H9 (cell line): ENCODE data around the gene NOTUM. TPM values are rescaled to one million over a fixed set of nuclear protein-coding genes. Genes with fewer than 3 reads are reported as not detected.

Source experiments
- DNase-seq: peaks from one replicate; pipeline ENCODE4 v3.0.0-alpha.2; 2017
- H2AFZ ChIP-seq: one replicate; pipeline ENCODE4 v1.6.1; 2013; ENCODE audit warnings: mild to moderate bottlenecking, low read length, control low read depth, moderate library complexity
- H2AK5ac ChIP-seq: 2 replicates; pipeline ENCODE4 v1.6.1; 2013; ENCODE audit warnings: low read length, control low read depth, mixed read lengths; ENCODE audit not compliant: insufficient read length
- H2BK120ac ChIP-seq: one replicate; pipeline ENCODE4 v1.6.1; 2013; ENCODE audit warnings: low read depth, mild to moderate bottlenecking, low read length, control low read depth, inconsistent platforms; ENCODE audit not compliant: poor library complexity, severe bottlenecking
- H2BK12ac ChIP-seq: 2 replicates; pipeline ENCODE4 v1.6.1; 2013; ENCODE audit warnings: low read length, control low read depth, mixed read lengths, low read depth; ENCODE audit not compliant: insufficient read length
- H2BK15ac ChIP-seq: 2 replicates; pipeline ENCODE4 v1.6.1; 2013; ENCODE audit warnings: low read depth, low read length, control low read depth
- H2BK20ac ChIP-seq: one replicate; pipeline ENCODE4 v1.6.1; 2013; ENCODE audit warnings: low read depth, mild to moderate bottlenecking, low read length, control low read depth, inconsistent platforms; ENCODE audit not compliant: poor library complexity, severe bottlenecking
- H2BK5ac ChIP-seq: 2 replicates; pipeline ENCODE4 v1.6.1; 2013; ENCODE audit warnings: low read length, control low read depth, mixed read lengths; ENCODE audit not compliant: insufficient read length
- H3K14ac ChIP-seq: 2 replicates; pipeline ENCODE4 v1.6.1; 2013; ENCODE audit warnings: low read length, control low read depth; ENCODE audit not compliant: insufficient read depth
- H3K18ac ChIP-seq: 2 replicates; pipeline ENCODE4 v1.6.1; 2013; ENCODE audit warnings: low read depth, mild to moderate bottlenecking, mixed read lengths, low read length, control low read depth; ENCODE audit not compliant: insufficient read length
- H3K23ac ChIP-seq: 2 replicates; pipeline ENCODE4 v1.6.1; 2013; ENCODE audit warnings: low read length, control low read depth, mixed read lengths, low read depth; ENCODE audit not compliant: insufficient read length
- H3K23me2 ChIP-seq: 2 replicates; pipeline ENCODE4 v1.6.1; 2013; ENCODE audit warnings: low read depth, mild to moderate bottlenecking, mixed read lengths, low read length, control low read depth; ENCODE audit not compliant: insufficient read length, poor library complexity, severe bottlenecking
- H3K27ac ChIP-seq: 2 replicates; pipeline ENCODE4 v1.5.1; 2013; ENCODE audit warnings: low read length, control low read depth, mixed read lengths, low read depth; ENCODE audit not compliant: insufficient read length
- H3K27me3 ChIP-seq: 2 replicates; pipeline ENCODE4 v1.6.1; 2013; ENCODE audit warnings: low read length, control low read depth, inconsistent platforms; ENCODE audit not compliant: insufficient read depth
- H3K4ac ChIP-seq: 2 replicates; pipeline ENCODE4 v1.6.1; 2013; ENCODE audit warnings: low read depth, mild to moderate bottlenecking, control low read depth, inconsistent platforms, low read length, moderate library complexity
- H3K4me1 ChIP-seq: 2 replicates; pipeline ENCODE4 v1.6.1; 2013; ENCODE audit warnings: low read length, control low read depth, inconsistent platforms; ENCODE audit not compliant: insufficient read depth
- H3K4me2 ChIP-seq: 2 replicates; pipeline ENCODE4 v1.6.1; 2013; ENCODE audit warnings: low read length, control low read depth, mixed read lengths; ENCODE audit not compliant: insufficient read length, insufficient read depth
- H3K56ac ChIP-seq: 2 replicates; pipeline ENCODE4 v1.6.1; 2013; ENCODE audit warnings: low read depth, mild to moderate bottlenecking, mixed read lengths, low read length, control low read depth; ENCODE audit not compliant: insufficient read length
- H3K79me1 ChIP-seq: 2 replicates; pipeline ENCODE4 v1.6.1; 2013; ENCODE audit warnings: low read depth, mild to moderate bottlenecking, moderate library complexity, low read length, control low read depth, inconsistent platforms; ENCODE audit not compliant: insufficient read depth, poor library complexity, severe bottlenecking
- H3K79me2 ChIP-seq: 2 replicates; pipeline ENCODE4 v1.6.1; 2013; ENCODE audit warnings: low read length, control low read depth, inconsistent platforms; ENCODE audit not compliant: insufficient read depth
- H3K9ac ChIP-seq: 2 replicates; pipeline ENCODE4 v1.6.1; 2013; ENCODE audit warnings: low read length, control low read depth, mixed read lengths; ENCODE audit not compliant: insufficient read length; ENCODE audit errors: extremely low read depth
- H3K9me3 ChIP-seq: one replicate; pipeline ENCODE4 v1.6.1; 2013; ENCODE audit warnings: low read depth, low read length, inconsistent platforms; ENCODE audit not compliant: control insufficient read depth
- H3T11ph ChIP-seq: one replicate; pipeline ENCODE4 v1.6.1; 2013; ENCODE audit warnings: mild to moderate bottlenecking, low read length, control low read depth, inconsistent platforms
- H4K20me1 ChIP-seq: one replicate; pipeline ENCODE4 v1.6.1; 2013; ENCODE audit not compliant: control insufficient read depth, insufficient read length, insufficient read depth
- H4K5ac ChIP-seq: 2 replicates; pipeline ENCODE4 v1.6.1; 2013; ENCODE audit warnings: low read depth, mild to moderate bottlenecking, mixed read lengths, low read length, control low read depth; ENCODE audit not compliant: insufficient read length
- H4K8ac ChIP-seq: replicated peaks from 2 replicates; pipeline ENCODE4 v1.6.1; 2013; ENCODE audit warnings: low read length, control low read depth, mixed read lengths, low read depth; ENCODE audit not compliant: insufficient read length
- H4K91ac ChIP-seq: 2 replicates; pipeline ENCODE4 v1.6.1; 2013; ENCODE audit warnings: low read depth, mild to moderate bottlenecking, moderate library complexity, mixed read lengths, low read length, control low read depth; ENCODE audit not compliant: insufficient read length
- H3K27ac Mint-ChIP-seq, 3 experiments: 2 replicates in 2 of 3; 3 replicates in 1 of 3; pipeline ENCODE4 v1.8.0; 2020 to 2021; ENCODE audit warnings: mixed read lengths in 3 of 3, mild to moderate bottlenecking in 1 of 3, moderate library complexity in 1 of 3
- H3K27me3 Mint-ChIP-seq: 2 replicates; pipeline ENCODE4 v1.8.0; 2021; ENCODE audit warnings: low read depth, mild to moderate bottlenecking, moderate library complexity, mixed read lengths
- H3K36me3 Mint-ChIP-seq, 3 experiments: 2 replicates in 2 of 3; 3 replicates in 1 of 3; pipeline ENCODE4 v1.8.0; 2020 to 2021; ENCODE audit warnings: low read depth in 3 of 3, mixed read lengths in 3 of 3; ENCODE audit not compliant: insufficient read depth in 1 of 3
- H3K4me1 Mint-ChIP-seq, 2 experiments: 2 replicates each; pipeline ENCODE4 v1.8.0; 2020; ENCODE audit warnings: mixed read lengths in 2 of 2
- H3K4me3 Mint-ChIP-seq, 2 experiments: 2 replicates in 1 of 2; 3 replicates in 1 of 2; pipeline ENCODE4 v1.8.0; 2020 to 2021; ENCODE audit warnings: mild to moderate bottlenecking in 2 of 2, mixed read lengths in 2 of 2, moderate library complexity in 1 of 2
- H3K9me3 Mint-ChIP-seq, 2 experiments: 2 replicates in 1 of 2; 3 replicates in 1 of 2; pipeline ENCODE4 v1.8.0; 2020; ENCODE audit warnings: mild to moderate bottlenecking in 2 of 2, mixed read lengths in 2 of 2, moderate library complexity in 1 of 2
- CTCF ChIP-seq: fragments of 200-600 bp; sonication (generic); conservative IDR thresholded peaks from 3 replicates; pipeline ENCODE4 v1.8.0; 2021; ENCODE audit warnings: antibody characterized with exemption, mild to moderate bottlenecking
- WGBS: extraction: QIAGEN DNeasy Blood & Tissue Kit; methylation state at CpG from one replicate; pipeline ENCODE4 v1.1.7; 2013; ENCODE audit warnings: missing lambda C conversion rate, low lambda C conversion rate, mixed read lengths; ENCODE audit not compliant: insufficient read length; ENCODE audit errors: extremely low coverage; 5-methylcytosine and 5-hydroxymethylcytosine counted together
- total RNA-seq: library from RNA; stranded (reverse); gene quantifications from 2 replicates; pipeline ENCODE4 v1.2.1, GENCODE V29; 2021

NOTUM gene
- total RNA-seq, 1 experiment from 2014 or later = 2.1 TPM

DNA sequence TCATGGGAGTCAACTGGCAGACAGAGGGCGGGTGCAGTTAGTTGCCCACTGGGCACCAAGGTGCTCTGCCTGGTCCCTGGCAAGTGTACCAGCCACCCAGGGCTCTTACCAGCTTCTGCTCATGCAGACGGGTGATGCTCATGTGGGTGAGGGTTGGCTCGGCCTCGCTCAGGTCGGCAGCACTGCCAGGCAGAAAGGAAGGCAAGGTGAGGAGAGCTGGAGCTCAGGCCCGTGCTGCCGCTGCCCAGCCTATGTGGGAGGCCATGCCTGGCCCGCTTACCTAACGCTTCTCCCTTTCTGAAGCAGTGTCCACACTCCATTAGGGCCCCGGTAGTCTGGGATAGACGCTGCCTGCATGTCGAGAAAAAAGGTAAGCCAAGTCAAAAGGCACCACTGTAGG lies 45.7 kb downstream of the NOTUM start:
- Histone ChIP-seq H2BK15ac (no peak overlapping the region), H3K18ac (no peak overlapping the region), H4K5ac (no peak overlapping the region), H4K8ac (no peak overlapping the region), H3K27me3 (no peaks in the 10 kb centered on the region), H3K23ac (no peak overlapping the region), H3K56ac (no peak overlapping the region), H3K4me1 (no peaks in the 10 kb centered on the region), H3K23me2 (peaks cover 10% of the 10 kb centered on the region), H3K79me1 (no peaks in the 10 kb centered on the region), H4K20me1 (no peaks in the 10 kb centered on the region), H3K4me2 (no peak overlapping the region), H2BK120ac (no peak overlapping the region), H2BK12ac (no peak overlapping the region), H3T11ph (no peak overlapping the region), H3K27ac (no peak overlapping the region), H3K14ac (no peak overlapping the region), H2AFZ (no peak overlapping the region), H2AK5ac (no peak overlapping the region), H2BK20ac (no peak overlapping the region), H3K9me3 (no peaks in the 10 kb centered on the region), H3K9ac (no peak overlapping the region), H3K79me2 (no peaks in the 10 kb centered on the region; the same call in 1 of the 2 replicates), H4K91ac (no peak overlapping the region), H3K4ac (no peak overlapping the region), H2BK5ac (no peak overlapping the region)
- H3K9me3 Mint-ChIP-seq = no peaks in the 10 kb centered on the region; a peak in 1 of 5 replicates
- no peak overlapping the region for H3K4me3 Mint-ChIP-seq
- peaks cover 17 to 46% (median 44%) of the 10 kb centered on the region in 3 experiments; a peak in 6 of 7 replicates for H3K36me3 Mint-ChIP-seq
- WGBS = no CpG with 5 or more reads among the region's 12 CpGs
- H3K27ac Mint-ChIP-seq = no peak overlapping the region
- DNase-seq = no peak
- peaks cover 11 to 16% of the 10 kb centered on the region in 2 experiments for H3K4me1 Mint-ChIP-seq
- TF ChIP-seq CTCF = no peak
- H3K27me3 Mint-ChIP-seq = no peaks in the 10 kb centered on the region
